Hepatocyte (in vitro differentiated cells): ENCODE data around the gene PRPS1L1. TPM values are rescaled to one million over a fixed set of nuclear protein-coding genes. Genes with fewer than 3 reads are reported as not detected.

Experiments used
- DNase-seq: peaks from one replicate; pipeline ENCODE4 v3.0.0-alpha.2; 2016; ENCODE audit warnings: low spot score
- H2AFZ ChIP-seq: fragments of 200-600 bp; sonication (generic); 2 replicates; pipeline ENCODE4 v1.6.0; 2016; ENCODE audit warnings: antibody characterized with exemption, mild to moderate bottlenecking
- H3K27ac ChIP-seq: fragments of 200-600 bp; sonication (generic); 2 replicates; pipeline ENCODE4 v1.5.1; 2016; ENCODE audit warnings: mild to moderate bottlenecking
- H3K27me3 ChIP-seq: fragments of 200-600 bp; sonication (generic); 2 replicates; pipeline ENCODE4 v1.6.1; 2016
- H3K36me3 ChIP-seq: fragments of 200-600 bp; sonication (generic); replicated peaks from 2 replicates; pipeline ENCODE4 v1.5.1; 2016; ENCODE audit warnings: low read depth; ENCODE audit not compliant: insufficient read depth
- H3K4me1 ChIP-seq: fragments of 200-600 bp; sonication (generic); 2 replicates; pipeline ENCODE4 v1.5.1; 2016; ENCODE audit warnings: mild to moderate bottlenecking, moderate library complexity; ENCODE audit not compliant: insufficient read depth
- H3K4me2 ChIP-seq: fragments of 200-600 bp; sonication (generic); 2 replicates; pipeline ENCODE4 v1.6.0; 2016
- H3K4me3 ChIP-seq: fragments of 200-600 bp; sonication (generic); 2 replicates; pipeline ENCODE4 v1.5.1; 2016; ENCODE audit warnings: mild to moderate bottlenecking
- H3K79me2 ChIP-seq: fragments of 200-600 bp; sonication (generic); 2 replicates; pipeline ENCODE4 v1.6.0; 2017; ENCODE audit warnings: mild to moderate bottlenecking
- H3K9me2 ChIP-seq: fragments of 200-600 bp; sonication (generic); replicated peaks from 2 replicates; pipeline ENCODE4 v1.6.0; 2017; ENCODE audit warnings: mild to moderate bottlenecking; ENCODE audit not compliant: insufficient read depth
- H3K9me3 ChIP-seq: fragments of 200-600 bp; sonication (generic); 2 replicates; pipeline ENCODE4 v1.5.1; 2016; ENCODE audit warnings: low read depth, mild to moderate bottlenecking
- H4K20me1 ChIP-seq: fragments of 200-600 bp; sonication (generic); 2 replicates; pipeline ENCODE4 v1.6.0; 2016; ENCODE audit warnings: mild to moderate bottlenecking; ENCODE audit not compliant: insufficient read depth, poor library complexity, severe bottlenecking
- EZH2 ChIP-seq: fragments of 200-600 bp; sonication (generic); IDR thresholded peaks from 2 replicates; pipeline ENCODE4 v1.6.1; 2016; ENCODE audit warnings: antibody characterized with exemption, mild to moderate bottlenecking, borderline replicate concordance
- EZH2phosphoT487 ChIP-seq: fragments of 200-600 bp; sonication (generic); IDR thresholded peaks from one replicate; pipeline ENCODE4 v1.6.1; 2018; ENCODE audit warnings: antibody characterized with exemption, mild to moderate bottlenecking, low read depth, moderate library complexity; ENCODE audit not compliant: unreplicated experiment, severe bottlenecking
- WGBS: methylation state at CpG from one replicate; pipeline ENCODE4 v1.1.6; 2016; ENCODE audit warnings: low lambda C conversion rate; ENCODE audit errors: missing lambda C conversion rate; 5-methylcytosine and 5-hydroxymethylcytosine counted together
- polyA plus RNA-seq: library from polyadenylated mRNA; unstranded; fragments of >200 nt; fragmentation: Nextera tagmentation; extraction: Ambion mirVana; gene quantifications from 2 replicates; pipeline ENCODE4 v1.2.1, GENCODE V29; 2016
- total RNA-seq: library from RNA; depleted of rRNA; stranded (reverse); fragments of >200 nt; gene quantifications from 2 replicates; pipeline ENCODE4 v1.2.3, GENCODE V29; 2014
- TF ChIP-seq, protein P1 (sequence below): fragments of 200-600 bp; sonication (generic); IDR thresholded peaks from 2 replicates; pipeline ENCODE4 v1.5.1; 2016; ENCODE audit warnings: antibody characterized with exemption, mild to moderate bottlenecking; ENCODE audit not compliant: poor library complexity

Gene PRPS1L1
- total RNA-seq (not detected in 2 replicates), polyA plus RNA-seq (not detected in 2 replicates)

DNA sequence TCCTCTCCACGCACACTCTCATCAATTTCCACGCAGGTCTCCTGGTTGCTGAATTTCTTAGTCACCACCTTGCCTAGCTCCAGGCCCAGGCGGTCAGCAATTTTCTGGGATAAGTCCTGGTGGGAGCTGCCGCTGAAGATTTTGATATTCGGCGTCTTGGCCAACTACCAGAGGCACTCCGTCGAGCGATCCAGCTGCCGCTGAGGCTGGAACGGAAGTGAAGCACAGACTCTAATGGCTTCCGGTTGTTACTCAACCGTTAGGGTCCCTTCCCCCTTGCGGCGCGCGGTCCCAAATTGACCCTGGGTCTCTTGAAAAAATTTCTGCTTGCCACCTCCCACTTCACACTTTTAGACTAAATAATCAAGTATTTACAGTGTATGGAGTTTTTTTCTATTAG, at the start of gene PRPS1L1:
TSS of gene PRPS1L1 (minus strand) at position 219 of the 400 bp plus-strand sequence.
- no peaks in the 10 kb centered on the region for H3K4me1 ChIP-seq
- H3K27me3 ChIP-seq, result no peaks in the 10 kb centered on the region
- H3K9me2 ChIP-seq, result no peaks in the 10 kb centered on the region
- TF ChIP-seq EZH2 (no peak), EZH2phosphoT487 (no peak)
- TF ChIP-seq, protein P1, sequence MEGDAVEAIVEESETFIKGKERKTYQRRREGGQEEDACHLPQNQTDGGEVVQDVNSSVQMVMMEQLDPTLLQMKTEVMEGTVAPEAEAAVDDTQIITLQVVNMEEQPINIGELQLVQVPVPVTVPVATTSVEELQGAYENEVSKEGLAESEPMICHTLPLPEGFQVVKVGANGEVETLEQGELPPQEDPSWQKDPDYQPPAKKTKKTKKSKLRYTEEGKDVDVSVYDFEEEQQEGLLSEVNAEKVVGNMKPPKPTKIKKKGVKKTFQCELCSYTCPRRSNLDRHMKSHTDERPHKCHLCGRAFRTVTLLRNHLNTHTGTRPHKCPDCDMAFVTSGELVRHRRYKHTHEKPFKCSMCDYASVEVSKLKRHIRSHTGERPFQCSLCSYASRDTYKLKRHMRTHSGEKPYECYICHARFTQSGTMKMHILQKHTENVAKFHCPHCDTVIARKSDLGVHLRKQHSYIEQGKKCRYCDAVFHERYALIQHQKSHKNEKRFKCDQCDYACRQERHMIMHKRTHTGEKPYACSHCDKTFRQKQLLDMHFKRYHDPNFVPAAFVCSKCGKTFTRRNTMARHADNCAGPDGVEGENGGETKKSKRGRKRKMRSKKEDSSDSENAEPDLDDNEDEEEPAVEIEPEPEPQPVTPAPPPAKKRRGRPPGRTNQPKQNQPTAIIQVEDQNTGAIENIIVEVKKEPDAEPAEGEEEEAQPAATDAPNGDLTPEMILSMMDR, result no peak
- no peaks in the 10 kb centered on the region for H3K9me3 ChIP-seq
- H2AFZ ChIP-seq, result no peak within 1 kb of the TSS
- no peaks in the 10 kb centered on the region for H4K20me1 ChIP-seq
- H3K27ac ChIP-seq, result no peak within 1 kb of the TSS
- WGBS, result over 99% methylated on average over 17 of the region's 17 CpGs
- H3K4me3 ChIP-seq, result no peak within 1 kb of the TSS
- no peak for DNase-seq
- H3K36me3 ChIP-seq, result no peaks in the 10 kb centered on the region
- no peak within 1 kb of the TSS for H3K4me2 ChIP-seq
- no peaks in the 10 kb centered on the region for H3K79me2 ChIP-seq

DNA sequence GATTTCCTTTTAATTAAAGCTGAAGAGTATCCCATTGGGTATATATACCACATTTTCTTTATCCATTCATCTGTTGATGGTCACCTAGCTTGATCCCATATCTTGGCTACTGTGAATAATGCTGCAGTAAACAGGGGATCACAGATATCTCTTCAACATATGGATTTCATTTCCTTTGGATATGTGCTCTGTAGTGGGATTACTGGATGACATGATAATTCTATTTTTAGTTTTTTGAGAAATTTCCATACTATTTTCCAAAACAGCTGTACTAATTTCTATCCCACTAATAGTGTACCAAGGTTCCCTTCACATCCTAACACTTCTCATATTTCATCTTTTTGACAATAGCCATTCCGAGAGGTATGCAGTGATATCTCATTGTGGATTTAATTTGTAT, 48.8 kb upstream of the PRPS1L1 start:
- H3K4me1 ChIP-seq, result no peaks in the 10 kb centered on the region

DNA sequence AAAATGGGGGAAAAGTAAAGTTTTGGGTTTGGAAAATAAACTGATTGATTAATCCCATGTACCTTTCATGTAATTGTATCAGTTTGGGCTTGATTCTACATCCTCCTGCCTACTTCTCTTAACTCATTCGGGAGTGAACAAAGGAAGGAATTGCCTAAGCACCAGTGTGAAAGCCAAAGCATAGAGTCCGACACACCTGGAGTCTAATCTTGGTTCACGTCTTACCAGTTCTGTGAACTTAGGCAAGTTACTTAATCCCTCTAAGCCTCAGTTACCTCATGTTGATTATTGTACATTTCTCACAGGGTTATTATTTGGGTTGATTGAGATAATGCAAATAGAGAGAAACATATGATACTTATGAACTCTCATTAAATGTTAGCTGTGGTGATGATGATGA, 41.1 kb upstream of the PRPS1L1 start:
- no peak overlapping the region for H3K4me2 ChIP-seq
- no peak overlapping the region for H3K27ac ChIP-seq
- H3K9me3 ChIP-seq, result no peaks in the 10 kb centered on the region
- H3K9me2 ChIP-seq, result no peaks in the 10 kb centered on the region
- H3K79me2 ChIP-seq, result no peaks in the 10 kb centered on the region
- no peak overlapping the region for H3K4me3 ChIP-seq
- H4K20me1 ChIP-seq, result no peaks in the 10 kb centered on the region
- no peaks in the 10 kb centered on the region for H3K36me3 ChIP-seq
- TF ChIP-seq EZH2phosphoT487 (no peak), EZH2 (no peak)
- TF ChIP-seq, protein P1, result no peak
- WGBS, result 93% methylated on average over 3 of the region's 3 CpGs
- no peak for DNase-seq
- no peaks in the 10 kb centered on the region for H3K27me3 ChIP-seq
- H3K4me1 ChIP-seq, result no peaks in the 10 kb centered on the region
- no peak overlapping the region for H2AFZ ChIP-seq

More for the DNA sequence above, 48.8 kb upstream of the PRPS1L1 start:
- H2AFZ ChIP-seq, result no peak overlapping the region
- 66% methylated on average over 1 of the region's 1 CpG for whole genome bisulfite sequencing
- no peak for DNase-seq
- no peaks in the 10 kb centered on the region for H3K27me3 ChIP-seq
- H3K27ac ChIP-seq, result no peak overlapping the region
- no peak overlapping the region for H3K4me2 ChIP-seq
- no peaks in the 10 kb centered on the region for H3K36me3 ChIP-seq
- TF ChIP-seq, protein P1, result no peak
- TF ChIP-seq EZH2phosphoT487, result no peak
- no peak for TF ChIP-seq EZH2
- peaks cover 4% of the 10 kb centered on the region for H3K9me3 ChIP-seq
- H3K79me2 ChIP-seq, result no peaks in the 10 kb centered on the region
- H3K4me3 ChIP-seq, result no peak overlapping the region
- H4K20me1 ChIP-seq, result no peaks in the 10 kb centered on the region
- no peaks in the 10 kb centered on the region for H3K9me2 ChIP-seq
